C4-2B (cell line): ENCODE results near the gene LGR4.

ENCODE experiments used
- CTCF ChIP-seq: fragments of 450-650 bp; conservative IDR thresholded peaks from 2 replicates; pipeline ENCODE4 v1.5.1; 2017; ENCODE audit warnings: mild to moderate bottlenecking
- ZFX ChIP-seq: fragments of 450-650 bp; IDR thresholded peaks from 2 replicates; pipeline ENCODE4 v1.6.1; 2017

DNA sequence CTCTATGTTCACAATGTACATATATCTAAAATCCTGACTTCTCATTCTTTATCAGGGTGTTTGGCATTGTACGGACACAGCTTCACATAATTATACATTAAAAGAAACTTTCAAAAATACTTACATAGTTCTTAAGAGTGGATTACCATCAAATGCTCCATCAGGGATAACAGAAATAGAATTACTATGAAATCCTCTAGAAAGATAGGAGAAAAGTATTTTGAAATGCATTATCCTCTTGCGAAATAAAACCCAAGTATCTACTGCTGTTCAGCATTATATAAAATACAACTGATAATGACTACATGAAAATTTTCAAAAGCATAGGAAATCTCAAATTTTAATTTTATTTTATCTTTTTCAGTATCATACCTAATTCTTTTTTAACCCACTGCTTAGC is 91.8 kb downstream of the LGR4 start:
- no peak for TF ChIP-seq CTCF
- no peak for TF ChIP-seq ZFX
